ENCODE data around the gene AKT3.

DNA sequence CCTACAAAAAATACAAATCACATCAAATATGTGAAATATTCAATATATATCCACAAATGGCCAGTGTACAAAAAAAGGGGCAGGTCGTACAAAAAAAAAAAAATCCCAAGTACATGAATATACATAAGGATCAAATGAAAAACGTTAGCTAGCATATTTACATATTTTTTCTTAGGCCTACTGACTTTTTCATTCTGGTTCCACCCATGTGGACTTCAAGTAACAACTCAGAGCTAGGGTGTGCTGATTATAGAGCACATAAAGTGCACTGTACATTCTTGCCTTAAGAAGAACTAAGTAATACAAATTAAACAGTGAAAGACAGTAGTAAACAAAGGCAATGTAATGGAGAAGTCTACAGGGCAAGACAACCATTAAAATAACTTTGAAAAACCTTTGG is 297.0 kb downstream of the AKT3 start:
- TF ChIP-seq, protein P1, sequence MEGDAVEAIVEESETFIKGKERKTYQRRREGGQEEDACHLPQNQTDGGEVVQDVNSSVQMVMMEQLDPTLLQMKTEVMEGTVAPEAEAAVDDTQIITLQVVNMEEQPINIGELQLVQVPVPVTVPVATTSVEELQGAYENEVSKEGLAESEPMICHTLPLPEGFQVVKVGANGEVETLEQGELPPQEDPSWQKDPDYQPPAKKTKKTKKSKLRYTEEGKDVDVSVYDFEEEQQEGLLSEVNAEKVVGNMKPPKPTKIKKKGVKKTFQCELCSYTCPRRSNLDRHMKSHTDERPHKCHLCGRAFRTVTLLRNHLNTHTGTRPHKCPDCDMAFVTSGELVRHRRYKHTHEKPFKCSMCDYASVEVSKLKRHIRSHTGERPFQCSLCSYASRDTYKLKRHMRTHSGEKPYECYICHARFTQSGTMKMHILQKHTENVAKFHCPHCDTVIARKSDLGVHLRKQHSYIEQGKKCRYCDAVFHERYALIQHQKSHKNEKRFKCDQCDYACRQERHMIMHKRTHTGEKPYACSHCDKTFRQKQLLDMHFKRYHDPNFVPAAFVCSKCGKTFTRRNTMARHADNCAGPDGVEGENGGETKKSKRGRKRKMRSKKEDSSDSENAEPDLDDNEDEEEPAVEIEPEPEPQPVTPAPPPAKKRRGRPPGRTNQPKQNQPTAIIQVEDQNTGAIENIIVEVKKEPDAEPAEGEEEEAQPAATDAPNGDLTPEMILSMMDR (conservative IDR thresholded peaks at IDR 0.05; ENCODE audit: low read length) = no peak
- no peak for TF ChIP-seq EZH2phosphoT487 (IDR thresholded peaks at IDR 0.05; ENCODE audit: borderline replicate concordance)
